ENCODE measurements around the gene ZNF768. TPM values are rescaled to one million over a fixed set of nuclear protein-coding genes. Genes with fewer than 3 reads are reported as not detected.

The ZNF768 gene
- total and polyA plus RNA-seq, 2 of the 13 experiments (the other 11 are each of a cell fraction or from before 2014, with no cell fraction given), result 26.7 to 34.4 TPM

DNA sequence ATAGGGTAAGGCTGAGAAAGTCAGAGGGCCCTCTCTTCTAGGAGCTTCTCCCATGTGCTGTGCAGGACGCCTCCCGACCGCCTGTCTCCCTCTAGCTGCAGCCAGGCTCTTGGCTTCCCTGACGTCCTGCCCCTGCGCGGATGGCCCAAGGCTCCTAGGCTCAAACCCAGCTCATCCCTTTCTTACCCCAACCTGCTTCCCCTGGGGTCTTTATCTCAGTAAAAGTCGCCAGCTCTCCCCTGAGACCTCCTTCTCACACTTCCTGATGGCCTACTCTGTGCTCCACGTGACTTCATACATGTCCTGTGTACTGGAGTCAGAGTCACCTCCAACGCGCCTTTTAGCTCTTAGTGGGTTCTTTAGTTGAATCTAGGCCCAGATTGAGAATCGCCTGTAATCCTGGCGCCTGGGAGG, 9.4 kb upstream of the ZNF768 start (continued):
- TF ChIP-seq ZC3H4 (CRISPR knock-in tag; IDR thresholded peaks at IDR 0.05; ENCODE audit: borderline replicate concordance) (no peak), NFYB (CRISPR knock-in tag; IDR thresholded peaks at IDR 0.05) (no peak), STAG1 (CRISPR knock-in tag; IDR thresholded peaks at IDR 0.05) (peak; percentile 81), MTA3 (CRISPR knock-in tag; IDR thresholded peaks at IDR 0.05) (no peak), FOSL1 (CRISPR knock-in tag; IDR thresholded peaks at IDR 0.05; ENCODE audit: borderline replicate concordance) (no peak), FOXA1 (IDR thresholded peaks at IDR 0.05) (no peak), FOXA1 (CRISPR knock-in tag; IDR thresholded peaks at IDR 0.05) (no peak), HNF1A (IDR thresholded peaks at IDR 0.05; ENCODE audit: low read depth) (no peak), HNF1A (CRISPR knock-in tag; IDR thresholded peaks at IDR 0.05; ENCODE audit: borderline replicate concordance) (0 out of 2 replicates have a peak, but pooled peaks have one; percentile 40), MAFK (conservative IDR thresholded peaks at IDR 0.05 in 1 of 2, IDR thresholded peaks at IDR 0.05 in 1 of 2; ENCODE audit: low read length in 2 of 2) (no peak), JUND (CRISPR knock-in tag; IDR thresholded peaks at IDR 0.05) (no peak), ZNF784 (CRISPR knock-in tag; IDR thresholded peaks at IDR 0.05; ENCODE audit: borderline replicate concordance) (no peak), JARID2 (CRISPR knock-in tag; IDR thresholded peaks at IDR 0.05; ENCODE audit: insufficient replicate concordance) (no peak), ZSCAN9 (CRISPR knock-in tag; IDR thresholded peaks at IDR 0.05; ENCODE audit: borderline replicate concordance) (peak; percentile 85; the same call in 1 of the 2 replicates), ZFP90 (CRISPR knock-in tag; IDR thresholded peaks at IDR 0.05; ENCODE audit: borderline replicate concordance) (no peak), CREB1 (IDR thresholded peaks at IDR 0.05) (no peak), CREB1 (CRISPR knock-in tag; IDR thresholded peaks at IDR 0.05) (no peak; the same call in 1 of the 2 replicates), XBP1 (CRISPR knock-in tag; IDR thresholded peaks at IDR 0.05) (no peak), PRMT3 (CRISPR knock-in tag; IDR thresholded peaks at IDR 0.05; ENCODE audit: borderline replicate concordance, low read depth) (no peak), NR2F2 (IDR thresholded peaks at IDR 0.05; ENCODE audit: borderline replicate concordance, low read depth) (no peak), ETS1 (CRISPR knock-in tag; IDR thresholded peaks at IDR 0.05) (peak; percentile 61; the same call in 1 of the 2 replicates), ELF1 (CRISPR knock-in tag; IDR thresholded peaks at IDR 0.05) (no peak), HNRNPH1 (optimal IDR thresholded peaks at IDR 0.05; ENCODE audit: low read depth, low read length) (no peak)
- TF ChIP-seq, protein P1, sequence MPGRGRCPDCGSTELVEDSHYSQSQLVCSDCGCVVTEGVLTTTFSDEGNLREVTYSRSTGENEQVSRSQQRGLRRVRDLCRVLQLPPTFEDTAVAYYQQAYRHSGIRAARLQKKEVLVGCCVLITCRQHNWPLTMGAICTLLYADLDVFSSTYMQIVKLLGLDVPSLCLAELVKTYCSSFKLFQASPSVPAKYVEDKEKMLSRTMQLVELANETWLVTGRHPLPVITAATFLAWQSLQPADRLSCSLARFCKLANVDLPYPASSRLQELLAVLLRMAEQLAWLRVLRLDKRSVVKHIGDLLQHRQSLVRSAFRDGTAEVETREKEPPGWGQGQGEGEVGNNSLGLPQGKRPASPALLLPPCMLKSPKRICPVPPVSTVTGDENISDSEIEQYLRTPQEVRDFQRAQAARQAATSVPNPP (CRISPR knock-in tag; IDR thresholded peaks at IDR 0.05), result no peak
- TF ChIP-seq, protein P2, sequence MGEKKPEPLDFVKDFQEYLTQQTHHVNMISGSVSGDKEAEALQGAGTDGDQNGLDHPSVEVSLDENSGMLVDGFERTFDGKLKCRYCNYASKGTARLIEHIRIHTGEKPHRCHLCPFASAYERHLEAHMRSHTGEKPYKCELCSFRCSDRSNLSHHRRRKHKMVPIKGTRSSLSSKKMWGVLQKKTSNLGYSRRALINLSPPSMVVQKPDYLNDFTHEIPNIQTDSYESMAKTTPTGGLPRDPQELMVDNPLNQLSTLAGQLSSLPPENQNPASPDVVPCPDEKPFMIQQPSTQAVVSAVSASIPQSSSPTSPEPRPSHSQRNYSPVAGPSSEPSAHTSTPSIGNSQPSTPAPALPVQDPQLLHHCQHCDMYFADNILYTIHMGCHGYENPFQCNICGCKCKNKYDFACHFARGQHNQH (CRISPR knock-in tag; IDR thresholded peaks at IDR 0.05), result peak; percentile 70

Data from HepG2 (cell line).